Neural progenitor cell (in vitro differentiated cells): ENCODE data around the gene GPA33.

Experiments used
- EZH2 ChIP-seq: fragments of 200-600 bp; sonication (generic); IDR thresholded peaks from 2 replicates; pipeline ENCODE4 v1.6.1; 2017; ENCODE audit warnings: antibody characterized with exemption, mild to moderate bottlenecking, moderate library complexity
- EZH2phosphoT487 ChIP-seq: fragments of 200-600 bp; sonication (generic); IDR thresholded peaks from 2 replicates; pipeline ENCODE4 v1.6.1; 2017; ENCODE audit warnings: antibody characterized with exemption
- TF ChIP-seq, protein P1 (sequence below): fragments of 200-600 bp; sonication (generic); IDR thresholded peaks from 2 replicates; pipeline ENCODE4 v1.5.1; 2017; ENCODE audit warnings: antibody characterized with exemption, mild to moderate bottlenecking

DNA sequence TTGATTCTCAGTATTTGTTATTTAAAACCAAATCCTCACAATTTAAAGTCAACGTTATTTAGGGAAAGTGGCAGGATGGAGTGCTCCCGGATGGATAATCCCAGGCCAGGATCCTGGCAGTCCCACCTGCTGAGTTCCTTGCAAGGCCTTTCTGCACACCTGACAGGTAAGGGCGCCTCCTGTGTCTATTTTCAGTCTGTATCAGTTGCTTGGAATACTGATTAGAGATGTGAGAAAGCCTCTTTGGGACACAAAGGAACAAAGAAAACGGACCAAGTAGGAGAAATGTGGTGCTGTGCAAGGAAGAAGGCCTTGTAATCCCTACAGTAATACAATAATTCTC, 15.9 kb upstream of the GPA33 start:
- TF ChIP-seq, protein P1, sequence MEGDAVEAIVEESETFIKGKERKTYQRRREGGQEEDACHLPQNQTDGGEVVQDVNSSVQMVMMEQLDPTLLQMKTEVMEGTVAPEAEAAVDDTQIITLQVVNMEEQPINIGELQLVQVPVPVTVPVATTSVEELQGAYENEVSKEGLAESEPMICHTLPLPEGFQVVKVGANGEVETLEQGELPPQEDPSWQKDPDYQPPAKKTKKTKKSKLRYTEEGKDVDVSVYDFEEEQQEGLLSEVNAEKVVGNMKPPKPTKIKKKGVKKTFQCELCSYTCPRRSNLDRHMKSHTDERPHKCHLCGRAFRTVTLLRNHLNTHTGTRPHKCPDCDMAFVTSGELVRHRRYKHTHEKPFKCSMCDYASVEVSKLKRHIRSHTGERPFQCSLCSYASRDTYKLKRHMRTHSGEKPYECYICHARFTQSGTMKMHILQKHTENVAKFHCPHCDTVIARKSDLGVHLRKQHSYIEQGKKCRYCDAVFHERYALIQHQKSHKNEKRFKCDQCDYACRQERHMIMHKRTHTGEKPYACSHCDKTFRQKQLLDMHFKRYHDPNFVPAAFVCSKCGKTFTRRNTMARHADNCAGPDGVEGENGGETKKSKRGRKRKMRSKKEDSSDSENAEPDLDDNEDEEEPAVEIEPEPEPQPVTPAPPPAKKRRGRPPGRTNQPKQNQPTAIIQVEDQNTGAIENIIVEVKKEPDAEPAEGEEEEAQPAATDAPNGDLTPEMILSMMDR: no peak
- TF ChIP-seq EZH2phosphoT487 (no peak), EZH2 (no peak)
